ENCODE results near the gene GYS1.

GRCh38 chr19:49014123-49014869, 21.2 kb upstream of the GYS1 start:
- no peak for TF ChIP-seq CTCF (IDR thresholded peaks at IDR 0.05; ENCODE audit: low read length)
- no peak for TF ChIP-seq EZH2 (IDR thresholded peaks at IDR 0.05; ENCODE audit: borderline replicate concordance, low read length)
